ENCODE data around the gene KRTAP12-2.
"Not testable (repeated sequence)": the region's sequence is repeated elsewhere in the genome, so short reads cannot be mapped to it uniquely, and the experiment has no call there.

The KRTAP12-2 gene

GRCh38 chr21:44650973-44651675 is 15.6 kb downstream of the KRTAP12-2 start:
- DNase-seq (ENCODE audit: low read depth): no peak
- H3K4me3 ChIP-seq (ENCODE audit: low read length): no peak overlapping the region
- no peak for TF ChIP-seq CTCF (conservative IDR thresholded peaks at IDR 0.05; ENCODE audit: low read depth, low read length)

- no peak for TF ChIP-seq CTCF (conservative IDR thresholded peaks at IDR 0.05; ENCODE audit: low read depth, low read length)
- H3K4me3 ChIP-seq (ENCODE audit: low read length): no peak overlapping the region
- no peak for DNase-seq (ENCODE audit: low read depth)
Observed at GRCh38 chr21:44650265-44650972, 16.3 kb downstream of the KRTAP12-2 start.

GRCh38 chr21:44649521-44650100 is 17.1 kb downstream of the KRTAP12-2 start:
- no peak for TF ChIP-seq CTCF (conservative IDR thresholded peaks at IDR 0.05; ENCODE audit: low read depth, low read length)
- no peak overlapping the region for H3K4me3 ChIP-seq (ENCODE audit: low read length)

GRCh38 chr21:44648557-44649311 is 18.0 kb downstream of the KRTAP12-2 start:
- TF ChIP-seq CTCF (conservative IDR thresholded peaks at IDR 0.05; ENCODE audit: low read depth, low read length): no peak
- no peak for DNase-seq (ENCODE audit: low read depth)
- H3K4me3 ChIP-seq (ENCODE audit: low read length): no peak overlapping the region

More at GRCh38 chr21:44649521-44650100, 17.1 kb downstream of the KRTAP12-2 start:
- DNase-seq (ENCODE audit: low read depth): no peak

- TF ChIP-seq CTCF (conservative IDR thresholded peaks at IDR 0.05; ENCODE audit: low read depth, low read length): no peak
- H3K4me3 ChIP-seq (ENCODE audit: low read length): no peak overlapping the region
- DNase-seq (ENCODE audit: low read depth): no peak
Observed at GRCh38 chr21:44647222-44647552, 19.5 kb downstream of the KRTAP12-2 start.

- not testable (repeated sequence) for DNase-seq (ENCODE audit: low read depth); H3K4me3 ChIP-seq (ENCODE audit: low read length)
Observed at GRCh38 chr21:44646366-44647221, 20.1 kb downstream of the KRTAP12-2 start, which contains the start of gene KRTAP10-11. Gene KRTAP10-11, plus strand, starts transcription at chr21:44646414. Its CDS starts 45 bp downstream, at chr21:44646459.
